Colonic mucosa (tissue), 4 donors: ENCODE results near the gene HOXB2. TPM values are rescaled to one million over a fixed set of nuclear protein-coding genes. Genes with fewer than 3 reads are reported as not detected.

Experiments used
- DNase-seq: peaks from one replicate; pipeline ENCODE4 v3.0.0-alpha.2; 2020
- H3K27ac ChIP-seq: fragments of 200-600 bp; one replicate; pipeline ENCODE4 v1.8.0; 2021
- H3K27me3 ChIP-seq: fragments of 200-600 bp; one replicate; pipeline ENCODE4 v1.8.0; 2021
- H3K36me3 ChIP-seq: fragments of 200-600 bp; one replicate; pipeline ENCODE4 v1.8.0; 2021
- H3K4me1 ChIP-seq: fragments of 200-600 bp; one replicate; pipeline ENCODE4 v1.8.0; 2021; ENCODE audit warnings: mild to moderate bottlenecking
- H3K4me3 ChIP-seq: fragments of 200-600 bp; one replicate; pipeline ENCODE4 v1.8.0; 2021
- H3K9ac ChIP-seq, 2 donors: one replicate each; pipeline ENCODE4 v1.7.0; 2013; ENCODE audit warnings: control low read depth in 2 of 2, low read depth in 2 of 2, low read length in 2 of 2
- H3K9me3 ChIP-seq: fragments of 200-600 bp; one replicate; pipeline ENCODE4 v1.8.0; 2021
- CTCF ChIP-seq: fragments of 200-600 bp; IDR thresholded peaks from one replicate; pipeline ENCODE4 v1.8.0; 2022; ENCODE audit warnings: antibody characterized with exemption, mild to moderate bottlenecking
- intact Hi-C: fragments of 100-400 bp; cut with DNase I; formaldehyde crosslinking; loops from one replicate; pipeline ENCODE4 v1.14.1; 2022
- total RNA-seq, 2 donors: library from RNA; stranded (reverse); fragmentation: NEBNext Ultra II Directional in 1 of 2; extraction: Animal tissue kit (Norgen Biotek cat#: 25700) in 1 of 2; gene quantifications; one replicate each; pipeline ENCODE4 v1.2.1, GENCODE V29; 2021
- donor health status: healthy.
- donor health status: DM: no; HTN: no; CAD: no.
- donor health status: DM: no; HTN: no; CAD: no.

HOXB2 gene
- total RNA-seq, 2 donors from 2014 or later: 2.6 to 6.4 TPM

DNA sequence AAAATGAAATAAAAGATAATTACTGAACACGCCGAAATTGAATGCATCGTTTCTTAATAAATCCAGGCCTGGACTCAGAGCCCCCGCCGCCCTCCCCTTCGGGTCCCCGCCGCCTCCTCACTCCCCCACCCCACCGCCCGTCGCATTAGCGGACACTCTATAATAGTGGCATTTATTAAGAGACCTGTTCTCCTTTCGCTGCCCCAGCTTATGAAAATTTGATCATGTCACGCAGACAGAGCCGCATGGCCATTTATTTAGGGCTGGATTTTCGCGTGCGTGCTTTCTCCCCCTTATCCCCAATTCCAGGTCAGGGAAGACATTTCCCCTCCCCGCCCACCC lies 6.3 kb upstream of the HOXB2 start:
- H3K27ac ChIP-seq: peak overlapping the region; percentile 5
- H3K9me3 ChIP-seq: no peaks in the 10 kb centered on the region
- no peaks in the 10 kb centered on the region for H3K36me3 ChIP-seq
- no peak for TF ChIP-seq CTCF
- no peak overlapping the region for H3K4me3 ChIP-seq
- no peaks in the 10 kb centered on the region for H3K27me3 ChIP-seq
- DNase-seq: no peak
- H3K9ac ChIP-seq: no peak overlapping the region
- intact Hi-C loops: no loop called here
- peaks cover 14% of the 10 kb centered on the region for H3K4me1 ChIP-seq

DNA sequence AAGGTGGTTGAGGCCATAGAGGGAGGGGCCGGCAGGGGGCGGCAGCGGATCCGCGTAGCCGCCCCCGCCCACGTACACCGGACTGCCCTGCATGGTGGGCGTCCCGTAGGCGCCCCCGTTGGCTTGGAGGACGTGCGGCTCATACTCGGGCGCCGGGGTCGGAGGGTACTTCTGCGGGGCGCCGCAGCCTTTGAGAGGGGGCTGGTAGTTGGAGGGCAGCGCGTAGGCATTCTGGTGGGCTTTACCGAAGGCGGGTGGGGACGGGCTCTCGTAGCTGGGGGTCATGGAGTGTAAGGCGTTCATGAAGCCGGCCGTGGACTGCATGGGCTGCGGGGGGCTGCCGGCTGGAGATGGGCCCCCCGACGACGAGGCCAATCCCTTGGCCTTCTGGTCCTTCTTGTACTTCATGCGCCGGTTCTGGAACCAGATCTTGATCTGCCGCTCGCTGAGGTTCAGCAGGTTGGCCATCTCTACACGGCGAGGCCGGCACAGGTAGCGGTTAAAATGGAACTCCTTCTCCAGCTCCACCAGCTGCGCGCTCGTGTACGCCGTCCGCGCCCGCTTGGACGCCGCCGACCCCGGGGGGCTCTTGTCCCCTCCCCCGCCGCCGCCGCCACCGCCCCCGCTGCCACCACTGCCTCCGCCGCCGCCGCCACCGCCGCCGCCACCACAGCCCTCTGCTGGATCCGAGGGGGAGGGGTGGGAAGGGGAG lies 5.7 kb upstream of the HOXB2 start:
- no peaks in the 10 kb centered on the region for H3K36me3 ChIP-seq
- no peak for TF ChIP-seq CTCF
- no peak overlapping the region for H3K27ac ChIP-seq
- intact Hi-C loops: no loop called here
- H3K4me3 ChIP-seq: no peak overlapping the region
- no peak for DNase-seq
- no peaks in the 10 kb centered on the region for H3K27me3 ChIP-seq
- peak overlapping the region in 1 of 2 donors; percentile 15 for H3K9ac ChIP-seq
- H3K4me1 ChIP-seq: peaks cover 9% of the 10 kb centered on the region
- H3K9me3 ChIP-seq: no peaks in the 10 kb centered on the region

- no peaks in the 10 kb centered on the region for H3K9me3 ChIP-seq
- peak overlapping the region in 1 of 2 donors; percentile 15 for H3K9ac ChIP-seq
- no peaks in the 10 kb centered on the region for H3K36me3 ChIP-seq
- DNase-seq: no peak
- H3K27me3 ChIP-seq: no peaks in the 10 kb centered on the region
- H3K27ac ChIP-seq: no peak overlapping the region
- no peak overlapping the region for H3K4me3 ChIP-seq
- peaks cover 7% of the 10 kb centered on the region for H3K4me1 ChIP-seq
- intact Hi-C loops: no loop called here
- no peak for TF ChIP-seq CTCF
Observed at GRCh38 chr17:48549914-48550501, 5.1 kb upstream of the HOXB2 start.

GRCh38 chr17:48549281-48549630 lies 4.3 kb upstream of the HOXB2 start:
- TF ChIP-seq CTCF: no peak
- peak overlapping the region; percentile 13 for H3K27ac ChIP-seq
- no peak overlapping the region for H3K9ac ChIP-seq
- DNase-seq: no peak
- no peaks in the 10 kb centered on the region for H3K27me3 ChIP-seq
- H3K9me3 ChIP-seq: no peaks in the 10 kb centered on the region
- intact Hi-C loops: no loop called here
- no peaks in the 10 kb centered on the region for H3K36me3 ChIP-seq
- no peak overlapping the region for H3K4me3 ChIP-seq
- peaks cover 7% of the 10 kb centered on the region for H3K4me1 ChIP-seq

DNA sequence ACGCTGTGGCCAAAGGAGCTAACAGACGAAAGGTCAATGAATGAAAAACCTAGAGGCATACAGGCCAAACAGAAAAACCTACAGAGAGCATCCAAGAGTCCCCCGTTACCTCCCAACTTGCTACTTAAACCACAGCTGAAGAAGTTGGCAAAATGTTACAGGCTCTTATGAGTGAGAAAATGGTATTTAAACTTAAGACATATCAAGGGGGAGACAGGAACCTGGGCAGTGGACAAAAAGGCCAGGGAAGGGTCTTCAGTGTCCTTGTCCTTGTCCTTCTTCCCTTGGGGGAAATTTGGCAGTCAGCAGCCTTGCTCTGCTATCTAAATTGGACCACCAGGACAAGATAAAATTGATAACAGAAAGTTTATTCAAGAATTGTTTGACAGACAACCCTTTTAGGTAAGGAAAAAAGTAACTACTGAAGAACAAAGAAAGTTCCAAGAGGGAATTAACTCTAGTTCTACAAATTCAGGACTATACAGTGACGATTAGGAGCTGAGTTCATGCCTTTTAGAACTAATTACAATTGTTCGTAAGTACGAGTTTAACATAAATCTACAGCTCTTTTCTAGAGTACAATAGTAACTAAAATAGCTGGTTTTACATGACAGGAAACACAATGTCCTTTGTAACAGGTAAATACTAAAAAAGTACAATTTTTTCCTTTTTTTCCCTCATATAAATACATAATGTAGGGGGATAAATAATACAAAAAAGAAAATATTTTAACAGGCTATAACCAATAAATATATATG lies 3.8 kb upstream of the HOXB2 start:
- intact Hi-C loops: no loop called here
- Histone ChIP-seq H3K4me3 (no peak overlapping the region), H3K27ac (peak overlapping the region; percentile 13), H3K4me1 (peaks cover 7% of the 10 kb centered on the region), H3K9me3 (no peaks in the 10 kb centered on the region), H3K27me3 (no peaks in the 10 kb centered on the region), H3K9ac (no peak overlapping the region), H3K36me3 (no peaks in the 10 kb centered on the region)
- no peak for DNase-seq
- no peak for TF ChIP-seq CTCF
